HEK293 (cell line): ENCODE data around the gene TSPAN11.

Source experiments
- ATF2 ChIP-seq: fragments of 450-650 bp; formaldehyde crosslinking; IDR thresholded peaks from 2 replicates; pipeline ENCODE4 v1.5.1; 2016; ENCODE audit warnings: missing biosample characterization, missing genetic modification characterization, low read depth
- CTCF ChIP-seq: fragments of 450-650 bp; formaldehyde crosslinking; IDR thresholded peaks from 2 replicates; pipeline ENCODE4 v1.5.1; 2016; ENCODE audit warnings: missing biosample characterization, missing genetic modification characterization
- REST ChIP-seq: fragments of 450-650 bp; formaldehyde crosslinking; IDR thresholded peaks from 2 replicates; pipeline ENCODE4 v1.5.1; 2016; ENCODE audit warnings: missing biosample characterization, missing genetic modification characterization
- SALL2 ChIP-seq: fragments of 450-650 bp; formaldehyde crosslinking; IDR thresholded peaks from 2 replicates; pipeline ENCODE4 v1.5.0; 2017; ENCODE audit warnings: missing biosample characterization, mild to moderate bottlenecking, missing genetic modification characterization, borderline replicate concordance
- ZBTB11 ChIP-seq: fragments of 450-650 bp; formaldehyde crosslinking; conservative IDR thresholded peaks from 2 replicates; pipeline ENCODE4 v1.5.1; 2016; ENCODE audit warnings: low read depth, missing biosample characterization, missing genetic modification characterization
- ZNF121 ChIP-seq: fragments of 450-650 bp; formaldehyde crosslinking; IDR thresholded peaks from 2 replicates; pipeline ENCODE4 v1.5.1; 2016; ENCODE audit warnings: missing biosample characterization, missing genetic modification characterization
- ZNF23 ChIP-seq: fragments of 450-650 bp; formaldehyde crosslinking; IDR thresholded peaks from 2 replicates; pipeline ENCODE4 v1.5.1; 2016; ENCODE audit warnings: missing biosample characterization, missing genetic modification characterization, borderline replicate concordance
- ZNF239 ChIP-seq: fragments of 450-650 bp; formaldehyde crosslinking; IDR thresholded peaks from 2 replicates; pipeline ENCODE4 v1.5.1; 2016; ENCODE audit warnings: missing biosample characterization, missing genetic modification characterization
- ZNF416 ChIP-seq: fragments of 450-650 bp; formaldehyde crosslinking; IDR thresholded peaks from 2 replicates; pipeline ENCODE4 v1.5.1; 2016; ENCODE audit warnings: missing biosample characterization, missing genetic modification characterization
- ZNF660 ChIP-seq: fragments of 450-650 bp; IDR thresholded peaks from 2 replicates; pipeline ENCODE4 v1.5.1; 2018; ENCODE audit warnings: missing biosample characterization, mild to moderate bottlenecking, missing genetic modification characterization
- ZNF830 ChIP-seq: fragments of 450-650 bp; IDR thresholded peaks from 2 replicates; pipeline ENCODE4 v1.5.0; 2018; ENCODE audit warnings: missing biosample characterization, missing genetic modification characterization, low read depth, mild to moderate bottlenecking, moderate library complexity

- TF ChIP-seq REST (tag by site-specific recombination) (no peak), ZNF660 (tag by site-specific recombination) (no peak), ZNF416 (no peak), CTCF (no peak), ATF2 (tag by site-specific recombination) (no peak), ZNF23 (tag by site-specific recombination) (no peak), ZNF830 (tag by site-specific recombination) (no peak), ZNF239 (tag by site-specific recombination) (no peak), ZBTB11 (tag by site-specific recombination) (no peak), ZNF121 (tag by site-specific recombination) (no peak), SALL2 (tag by site-specific recombination) (no peak)
Observed at GRCh38 chr12:30877105-30877875, 49.3 kb upstream of the TSPAN11 start.
